GM18511 (cell line): ENCODE results near the gene CDHR3.

Source experiments
- ATAC-seq: cut with Tn5 transposase; IDR thresholded peaks from one replicate; pipeline ENCODE4 v1.9.1; 2021; ENCODE audit warnings: mild to moderate bottlenecking, moderate library complexity; ENCODE audit not compliant: unreplicated experiment

Gene CDHR3

DNA sequence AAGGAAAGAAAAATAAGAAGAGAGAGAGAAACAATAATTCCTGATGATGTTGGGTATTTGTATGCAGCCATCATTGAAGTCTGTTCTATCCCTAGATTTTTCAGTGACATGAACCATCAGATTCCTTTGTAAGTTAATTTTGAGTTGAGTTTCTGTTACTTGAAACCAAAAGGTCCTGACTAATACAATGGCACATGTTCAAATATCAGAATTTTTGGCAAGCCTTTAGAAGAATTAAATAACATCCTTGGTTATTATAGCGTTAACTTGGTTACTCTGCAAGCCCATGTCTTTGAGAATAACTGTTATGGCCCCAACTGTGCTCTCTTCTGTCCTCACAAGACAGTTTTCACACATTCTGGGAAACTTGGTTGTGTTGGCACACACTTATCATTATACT lies 82.5 kb downstream of the CDHR3 start:
- ATAC-seq: no peak

DNA sequence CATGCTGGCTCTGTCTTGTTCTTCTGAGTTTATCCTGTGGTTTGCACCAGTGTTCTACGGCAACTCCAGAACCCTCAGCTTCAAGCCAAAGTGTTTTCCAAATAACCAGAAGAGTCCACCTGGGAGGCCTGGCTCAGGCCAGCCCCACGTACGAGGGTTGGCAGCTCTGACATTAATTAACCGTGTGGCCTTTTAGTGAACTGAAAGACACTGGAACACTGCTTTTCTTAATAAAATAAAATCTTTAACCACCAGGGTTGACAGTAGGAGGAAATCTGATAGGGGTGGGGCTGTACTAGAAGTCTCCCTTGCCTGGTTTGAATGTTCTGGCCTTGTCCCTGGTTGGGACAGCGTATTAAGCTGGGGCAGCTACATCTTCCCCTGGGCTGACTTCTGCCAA lies 84.1 kb downstream of the CDHR3 start:
- ATAC-seq: no peak

DNA sequence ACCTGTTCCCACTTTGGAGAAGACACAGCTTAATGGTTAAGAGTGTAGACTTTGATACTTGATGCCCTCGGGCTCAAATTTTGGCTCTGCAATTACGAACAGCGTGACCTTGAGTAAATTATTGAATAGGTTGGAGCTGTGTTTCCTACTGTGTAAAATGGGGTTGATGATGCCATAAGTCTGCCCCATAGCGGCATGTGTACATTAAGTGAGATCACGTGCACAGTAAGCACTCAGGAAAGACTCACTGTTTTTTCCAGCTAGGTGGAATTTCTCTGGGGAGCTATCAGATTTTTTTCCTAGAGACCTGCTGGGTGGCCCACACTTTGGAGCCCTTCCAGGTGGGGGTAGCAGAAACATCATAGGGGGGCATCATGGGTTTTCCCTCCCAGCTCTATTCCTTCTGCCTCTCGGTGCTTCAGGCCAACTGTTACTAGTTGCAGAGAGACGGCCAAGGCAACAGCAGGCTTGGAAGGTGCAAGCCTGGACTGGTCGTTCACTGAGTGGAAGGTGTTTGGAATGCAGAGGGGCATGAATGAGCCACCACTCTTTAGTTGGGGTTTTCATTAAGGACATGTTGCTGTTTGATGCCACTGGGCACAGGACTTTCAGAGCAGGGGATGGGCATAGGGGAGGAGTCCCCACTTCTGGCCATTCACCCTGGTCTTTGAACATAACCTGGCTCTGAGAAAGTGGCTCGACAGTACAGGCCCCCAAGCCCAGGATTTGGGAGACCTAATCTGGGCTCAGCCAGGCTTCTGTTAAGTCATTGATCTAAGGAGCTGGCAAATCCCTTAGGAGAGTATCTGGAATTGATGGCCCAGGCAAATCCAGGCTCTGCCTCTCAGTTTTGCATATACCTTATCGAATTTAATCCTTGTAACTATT lies 85.0 kb downstream of the CDHR3 start:
- no peak for ATAC-seq

DNA sequence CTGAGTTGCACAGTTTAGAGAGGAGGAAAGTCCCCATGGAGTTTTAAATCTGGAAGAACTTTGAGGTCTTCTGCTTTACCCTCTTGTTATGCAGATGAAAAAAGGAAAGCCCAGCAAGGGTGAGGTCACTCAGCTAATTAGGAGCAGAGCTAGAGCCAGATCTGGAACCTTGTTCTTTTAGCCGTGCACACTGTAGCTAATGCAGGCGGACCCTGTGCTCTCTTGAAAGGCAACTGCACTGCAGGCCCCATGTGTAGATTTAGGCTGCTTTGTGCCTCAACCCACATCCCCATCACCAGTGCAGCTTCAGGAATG lies 85.6 kb downstream of the CDHR3 start:
- no peak for ATAC-seq

GRCh38 chr7:106049139-106049752 lies 86.2 kb downstream of the CDHR3 start:
- no peak for ATAC-seq

- ATAC-seq: no peak
Measured at GRCh38 chr7:106050002-106050745, 87.1 kb downstream of the CDHR3 start.

- no peak for ATAC-seq
Measured at GRCh38 chr7:106050746-106051117, 87.7 kb downstream of the CDHR3 start.

- no peak for ATAC-seq
Measured at GRCh38 chr7:106052681-106053080, 89.6 kb downstream of the CDHR3 start.

DNA sequence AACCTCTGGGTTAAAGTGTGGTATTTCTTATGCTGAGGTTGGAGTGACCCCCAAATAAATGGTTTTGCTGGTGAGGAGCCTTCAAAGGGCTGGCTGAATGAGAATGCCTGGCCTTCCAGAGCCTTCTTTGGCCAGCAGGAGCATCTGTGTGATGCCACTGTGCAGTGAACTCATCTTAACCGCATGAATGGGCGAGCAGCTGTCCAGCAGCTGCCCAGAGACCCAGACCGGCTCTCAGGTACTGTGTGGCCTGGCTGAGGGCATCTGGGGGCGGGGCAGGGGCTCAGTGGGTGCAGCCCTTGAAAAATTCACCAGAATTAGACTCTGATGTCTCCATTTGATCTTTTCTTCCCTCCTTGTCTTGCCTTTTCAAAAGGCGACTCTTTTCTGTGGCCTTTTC lies 90.0 kb downstream of the CDHR3 start:
- ATAC-seq: no peak

- ATAC-seq: no peak
Measured at GRCh38 chr7:106054156-106054910, 91.3 kb downstream of the CDHR3 start.

DNA sequence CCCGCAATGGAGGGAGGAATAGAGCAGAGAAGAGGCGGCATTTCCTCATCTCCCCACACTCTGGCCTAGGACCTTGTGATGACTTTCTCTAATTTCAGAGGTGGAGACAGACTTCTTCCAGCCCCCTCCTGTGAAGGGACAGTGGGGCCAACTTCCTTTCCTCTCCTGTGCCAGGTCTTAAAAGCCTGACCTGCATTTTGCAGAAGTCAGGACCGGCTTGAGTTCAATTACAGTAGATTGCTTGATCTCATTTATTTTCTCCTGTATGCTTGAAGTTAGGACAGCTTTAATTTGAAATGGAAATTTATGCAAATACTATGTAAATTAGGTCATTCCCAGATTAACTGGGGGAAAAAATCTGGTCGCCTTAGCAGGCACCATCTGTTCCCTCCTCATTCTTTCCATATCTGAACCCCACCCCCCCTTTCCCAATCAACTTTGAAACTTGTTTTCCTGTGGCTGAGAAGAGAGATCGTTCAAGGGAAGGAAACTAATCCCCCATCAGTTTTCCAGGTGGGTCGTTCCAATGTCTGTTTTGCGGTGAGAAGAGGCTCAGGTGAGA lies 92.0 kb downstream of the CDHR3 start:
- ATAC-seq: no peak

DNA sequence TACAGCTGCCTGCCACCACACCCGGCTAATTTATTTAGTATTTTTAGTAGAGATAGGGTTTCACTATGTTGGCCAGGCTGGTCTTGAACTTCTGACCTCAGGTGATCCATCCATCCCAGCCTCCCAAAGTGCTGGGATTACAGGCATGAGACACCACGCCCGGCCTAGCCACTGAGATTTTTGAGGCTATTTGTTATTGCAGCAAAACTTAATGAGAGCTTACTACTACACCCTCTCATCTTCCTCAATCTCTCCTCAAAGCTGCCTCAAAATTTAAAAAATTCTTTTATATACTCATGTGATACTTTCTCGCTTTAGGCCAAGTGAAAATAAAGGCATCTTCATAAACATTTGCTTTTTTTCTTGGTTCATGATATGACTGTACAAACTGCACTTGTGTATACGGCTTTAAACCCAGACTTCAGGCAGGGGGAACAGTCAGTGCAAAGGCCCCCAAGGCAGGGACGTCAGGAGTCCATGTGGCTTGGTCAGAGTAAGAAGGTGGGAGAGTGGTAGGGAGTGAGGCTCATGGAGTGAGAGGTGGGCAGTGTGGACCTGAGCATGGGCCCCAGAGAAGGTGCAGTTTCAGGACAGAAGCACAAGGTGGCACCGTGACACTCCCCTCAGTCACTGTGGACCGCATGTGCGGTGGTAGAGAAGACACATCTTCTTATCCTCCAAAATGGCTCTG lies 93.6 kb downstream of the CDHR3 start:
- ATAC-seq: peak; percentile 38

GRCh38 chr7:106057204-106057961 lies 94.3 kb downstream of the CDHR3 start:
- ATAC-seq: peak; percentile 15

DNA sequence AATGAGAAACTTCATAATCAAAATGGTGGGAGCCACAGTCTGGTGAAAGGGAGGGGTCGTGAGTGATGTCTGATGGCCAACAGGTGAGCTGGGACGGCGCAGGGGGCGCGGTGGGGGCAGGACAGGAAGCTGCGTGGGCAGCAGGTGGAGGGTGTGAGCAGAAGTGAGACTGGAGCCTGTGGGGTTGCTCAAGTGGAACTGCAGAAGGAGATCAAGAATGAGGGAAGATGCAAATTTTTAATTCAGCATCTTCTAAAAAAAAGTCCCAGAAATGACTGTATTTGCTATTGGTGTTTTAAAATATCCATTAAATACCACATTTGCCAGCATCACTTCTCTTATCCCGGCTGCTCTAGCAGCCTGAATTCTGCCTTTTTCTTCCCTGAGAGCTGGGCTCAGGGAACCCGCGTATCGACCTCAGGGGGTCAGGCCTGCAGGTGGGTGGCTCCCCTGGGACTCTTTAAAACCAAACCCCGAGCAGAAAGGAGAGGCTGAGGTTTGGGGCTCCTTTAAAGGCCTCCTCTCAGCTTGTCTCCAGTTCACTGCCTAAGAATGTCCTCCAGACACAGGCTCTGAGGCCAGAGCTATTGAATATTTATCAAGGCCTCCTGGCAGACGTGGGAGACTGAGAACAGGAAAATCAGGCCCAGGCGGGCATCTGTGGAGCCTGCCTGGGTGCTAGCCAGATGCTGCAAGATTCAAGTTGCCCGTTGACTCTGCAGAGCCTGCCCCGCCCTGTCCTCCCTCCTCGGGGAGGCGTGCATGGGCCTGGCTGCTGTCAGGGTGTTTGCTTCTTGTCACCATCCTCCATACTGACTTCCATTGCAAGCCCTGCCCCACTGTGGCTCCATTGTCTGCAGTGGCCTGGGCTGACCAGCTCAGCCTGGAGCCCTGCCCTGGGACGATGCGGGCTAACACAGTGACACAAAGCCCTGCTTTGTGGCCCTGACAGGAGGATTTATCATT lies 95.2 kb downstream of the CDHR3 start:
- peak; percentile 71 for ATAC-seq

- ATAC-seq: no peak
Measured at GRCh38 chr7:106058928-106059324, 95.9 kb downstream of the CDHR3 start.

DNA sequence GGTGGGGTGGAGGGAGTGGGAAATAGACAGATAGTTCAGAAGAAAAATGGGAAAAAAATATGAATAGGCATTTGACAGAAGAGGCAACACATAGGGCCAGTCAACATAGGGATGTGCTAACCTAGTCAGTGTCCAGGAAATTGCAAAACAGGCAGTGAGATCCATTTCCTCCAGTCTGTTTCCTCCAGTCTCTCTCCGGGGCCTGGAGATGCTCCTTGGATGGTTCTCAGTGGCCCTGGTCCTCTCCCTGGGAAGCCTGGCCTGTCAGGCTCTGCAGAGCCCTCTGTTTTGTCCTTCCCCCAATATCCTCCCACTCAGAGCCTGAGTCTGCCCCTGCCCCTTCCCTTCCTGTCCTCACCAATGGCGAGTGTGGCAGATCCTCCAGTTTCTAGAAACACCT lies 96.5 kb downstream of the CDHR3 start:
- no peak for ATAC-seq

- ATAC-seq: no peak
Measured at GRCh38 chr7:106060394-106060920, 97.4 kb downstream of the CDHR3 start.

GRCh38 chr7:106061301-106061979 lies 98.4 kb downstream of the CDHR3 start:
- peak; percentile 33 for ATAC-seq
